MM.1S (cell line): Measurements from ENCODE around the gene RPL35A.

ENCODE experiments used
- CTCF ChIP-seq: fragments of 300-600 bp; sonication (generic); IDR thresholded peaks from 2 replicates; pipeline ENCODE4 v1.5.1; 2016; ENCODE audit warnings: antibody characterized with exemption, low read length, mixed read lengths
- EZH2phosphoT487 ChIP-seq: fragments of 300-600 bp; sonication (generic); IDR thresholded peaks from 2 replicates; pipeline ENCODE4 v1.6.1; 2018; ENCODE audit warnings: antibody characterized with exemption, low read length

GRCh38 chr3:197975311-197975710, 25.3 kb downstream of the RPL35A start:
- TF ChIP-seq CTCF: no peak
- TF ChIP-seq EZH2phosphoT487: no peak
